HG03460 (cell line): Measurements from ENCODE around the gene CNPY4.
"Not testable (repeated sequence)": the region's sequence is repeated elsewhere in the genome, so short reads cannot be mapped to it uniquely, and the experiment has no call there.

Experiments
- ATAC-seq: cut with Tn5 transposase; IDR thresholded peaks from one replicate; pipeline ENCODE4 v1.9.1; 2021; ENCODE audit not compliant: unreplicated experiment

The CNPY4 gene

GRCh38 chr7:100146350-100146749 lies 26.9 kb downstream of the CNPY4 start:
- ATAC-seq: not testable (repeated sequence)

GRCh38 chr7:100147278-100147677 lies 27.8 kb downstream of the CNPY4 start:
- no peak for ATAC-seq

- no peak for ATAC-seq
Observed at GRCh38 chr7:100148225-100148558, 28.8 kb downstream of the CNPY4 start.

- ATAC-seq: peak; percentile 98
Observed at GRCh38 chr7:100148559-100149328, 29.3 kb downstream of the CNPY4 start, which contains the start of gene LAMTOR4. TSS of gene LAMTOR4 (plus strand) at chr7:100148918. CDS start at chr7:100148973, 55 bp downstream.

GRCh38 chr7:100152404-100152803 lies 33.0 kb downstream of the CNPY4 start:
- no peak for ATAC-seq

- no peak for ATAC-seq
Observed at GRCh38 chr7:100152937-100153666, 33.7 kb downstream of the CNPY4 start.

GRCh38 chr7:100153708-100154535 lies 34.5 kb downstream of the CNPY4 start:
- no peak for ATAC-seq

- ATAC-seq: no peak
Observed at GRCh38 chr7:100154651-100155491, 35.4 kb downstream of the CNPY4 start.

- no peak for ATAC-seq
Observed at GRCh38 chr7:100155553-100156317, 36.3 kb downstream of the CNPY4 start.

- ATAC-seq: no peak
Observed at GRCh38 chr7:100156331-100157068, 37.1 kb downstream of the CNPY4 start.

GRCh38 chr7:100157069-100157333 lies 37.6 kb downstream of the CNPY4 start:
- ATAC-seq: no peak

GRCh38 chr7:100157334-100158228 lies 38.1 kb downstream of the CNPY4 start:
- ATAC-seq: no peak

- peak; percentile 61 for ATAC-seq
Observed at GRCh38 chr7:100158229-100159098, 39.0 kb downstream of the CNPY4 start, which contains the start of gene TRAPPC14. TSS of gene TRAPPC14 (minus strand) at chr7:100158723. CDS start at chr7:100158499, 224 bp downstream.

- ATAC-seq: no peak
Observed at GRCh38 chr7:100159099-100159623, 39.7 kb downstream of the CNPY4 start.

GRCh38 chr7:100160067-100160466 lies 40.6 kb downstream of the CNPY4 start:
- no peak for ATAC-seq

GRCh38 chr7:100163006-100163531 lies 43.6 kb downstream of the CNPY4 start:
- ATAC-seq: no peak

GRCh38 chr7:100163871-100164270 lies 44.4 kb downstream of the CNPY4 start:
- no peak for ATAC-seq
